Esophagus squamous epithelium (tissue), 4 donors: ENCODE data around the gene GLI2.

Experiments
- POLR2A ChIP-seq, 4 donors: fragments of 450-650 bp; IDR thresholded peaks; one replicate each; pipeline ENCODE4 v1.6.1; 2017; ENCODE audit warnings: antibody characterized with exemption in 4 of 4, mild to moderate bottlenecking in 4 of 4, moderate library complexity in 3 of 4
- TF ChIP-seq, protein P1 (sequence below), 6 experiments: fragments of 450-650 bp in 4 of 6; fragments of 200-600 bp in 2 of 6; sonication (generic) in 2 of 6; IDR thresholded peaks; one replicate each; pipeline ENCODE4 v1.5.1; 2016 to 2019; ENCODE audit warnings: antibody characterized with exemption in 6 of 6, mild to moderate bottlenecking in 4 of 6, moderate library complexity in 4 of 6

DNA sequence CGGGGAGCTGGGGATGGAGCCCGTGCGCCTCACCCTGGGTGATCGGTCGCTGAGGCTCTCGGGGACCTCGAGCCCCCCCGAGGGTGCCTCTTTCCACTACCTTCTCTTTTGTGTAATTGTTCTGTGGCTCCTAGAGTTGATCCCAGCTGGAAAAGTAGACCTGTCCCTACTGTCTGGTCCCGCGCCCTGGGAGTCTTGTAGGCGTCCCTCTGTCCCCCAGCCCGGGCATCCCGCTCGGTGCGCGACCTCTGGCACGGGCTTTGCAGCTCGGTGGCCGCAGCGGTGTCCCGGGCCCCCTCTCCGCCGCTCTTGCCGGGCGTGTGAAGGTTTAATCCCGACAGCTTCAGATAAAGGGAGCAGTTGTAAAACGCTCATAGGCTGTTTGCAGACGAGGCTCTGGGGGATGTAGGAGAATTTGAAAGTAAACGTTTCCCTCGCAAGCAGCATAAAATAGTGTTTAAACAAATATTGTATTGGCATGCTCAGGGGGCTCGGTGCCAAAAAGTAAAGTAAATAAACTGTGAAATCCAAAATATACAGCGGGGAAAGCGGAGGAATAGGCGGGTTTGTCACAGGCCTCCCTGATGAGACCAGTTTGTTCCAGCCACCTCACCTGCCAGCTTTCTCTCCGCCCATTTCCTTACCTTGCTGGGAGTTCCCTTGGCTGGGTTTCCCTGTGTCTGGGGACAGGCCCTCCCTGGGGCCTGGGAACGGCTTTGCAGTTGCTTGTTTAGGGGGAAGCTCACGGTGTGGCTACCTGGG is 1.9 kb downstream of the GLI2 start:
- TF ChIP-seq, protein P1, sequence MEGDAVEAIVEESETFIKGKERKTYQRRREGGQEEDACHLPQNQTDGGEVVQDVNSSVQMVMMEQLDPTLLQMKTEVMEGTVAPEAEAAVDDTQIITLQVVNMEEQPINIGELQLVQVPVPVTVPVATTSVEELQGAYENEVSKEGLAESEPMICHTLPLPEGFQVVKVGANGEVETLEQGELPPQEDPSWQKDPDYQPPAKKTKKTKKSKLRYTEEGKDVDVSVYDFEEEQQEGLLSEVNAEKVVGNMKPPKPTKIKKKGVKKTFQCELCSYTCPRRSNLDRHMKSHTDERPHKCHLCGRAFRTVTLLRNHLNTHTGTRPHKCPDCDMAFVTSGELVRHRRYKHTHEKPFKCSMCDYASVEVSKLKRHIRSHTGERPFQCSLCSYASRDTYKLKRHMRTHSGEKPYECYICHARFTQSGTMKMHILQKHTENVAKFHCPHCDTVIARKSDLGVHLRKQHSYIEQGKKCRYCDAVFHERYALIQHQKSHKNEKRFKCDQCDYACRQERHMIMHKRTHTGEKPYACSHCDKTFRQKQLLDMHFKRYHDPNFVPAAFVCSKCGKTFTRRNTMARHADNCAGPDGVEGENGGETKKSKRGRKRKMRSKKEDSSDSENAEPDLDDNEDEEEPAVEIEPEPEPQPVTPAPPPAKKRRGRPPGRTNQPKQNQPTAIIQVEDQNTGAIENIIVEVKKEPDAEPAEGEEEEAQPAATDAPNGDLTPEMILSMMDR (IDR thresholded peaks at IDR 0.05): no peak
- TF ChIP-seq POLR2A (IDR thresholded peaks at IDR 0.05): no peak
